A549 (cell line): Measurements from ENCODE around the gene SMIM33. TPM values are rescaled to one million over a fixed set of nuclear protein-coding genes. Genes with fewer than 3 reads are reported as not detected.

Experiments used
- ATAC-seq, 2 experiments: fragments of 200-7000 bp in 1 of 2; fragments of >200 bp in 1 of 2; cut with Nextera tagmentation in 1 of 2; cut with Tn5 transposase in 1 of 2; 3 replicates each; pipeline versions ENCODE4 v1.8.0 to v1.9.1; 2018 to 2020; ENCODE audit warnings: mild to moderate bottlenecking in 1 of 2, moderate library complexity in 1 of 2
- CTCF ChIA-PET: fragments of 300-600 bp; sonication (Branson Sonifier 250); formaldehyde crosslinking; extraction: SDS; loops from one replicate; lab custom pipeline; 2021; ENCODE audit warnings: antibody characterized with exemption, inconsistent platforms; lab: Yijun Ruan, JAX
- POLR2A ChIA-PET: fragments of 350-600 bp; formaldehyde crosslinking; extraction: SDS; loops from one replicate; lab custom pipeline; 2021; ENCODE audit warnings: antibody characterized with exemption, inconsistent platforms; lab: Yijun Ruan, JAX
- DNase-seq, 2 experiments: peaks; one replicate each; pipeline versions ENCODE4 v3.0.0 to v3.0.0-alpha.2; 2011 to 2016; ENCODE audit warnings: low read depth in 1 of 2, low spot score in 1 of 2
- FAIRE-seq: peaks from 2 replicates; lab custom pipeline; 2011; peaks lifted over from hg19 to GRCh38; lab: Jason Lieb, UNC
- H3K27ac ChIP-seq, 2 experiments: fragments of >200 bp; sonication (Bioruptor Twin); formaldehyde crosslinking; 3 replicates each; pipeline ENCODE4 v1.5.1; 2016 to 2017
- H3K4me1 ChIP-seq: fragments of >200 bp; sonication (Bioruptor Twin); formaldehyde crosslinking; 3 replicates; pipeline ENCODE4 v1.6.1; 2016
- H3K4me2 ChIP-seq: fragments of >200 bp; sonication (Bioruptor Twin); formaldehyde crosslinking; 3 replicates; pipeline ENCODE4 v1.6.1; 2016
- H3K4me3 ChIP-seq: fragments of >200 bp; sonication (Bioruptor Twin); formaldehyde crosslinking; 3 replicates; pipeline ENCODE4 v1.5.1; 2016
- H3K9me3 ChIP-seq: fragments of >200 bp; sonication (Bioruptor Twin); formaldehyde crosslinking; 3 replicates; pipeline ENCODE4 v1.6.1; 2016
- ATOH8 ChIP-seq: fragments of 250-450 bp; sonication (Bioruptor Pico); IDR thresholded peaks from 2 replicates; pipeline ENCODE4 v1.5.0; 2020; ENCODE audit warnings: low read depth, mild to moderate bottlenecking, moderate library complexity
- BHLHE40 ChIP-seq: IDR thresholded peaks from 2 replicates; pipeline ENCODE4 v1.6.1; 2012; ENCODE audit warnings: low read depth, low read length, inconsistent platforms
- CBX2 ChIP-seq: fragments of 200-600 bp; sonication (generic); IDR thresholded peaks from 2 replicates; pipeline ENCODE4 v1.6.1; 2016; ENCODE audit warnings: low read depth, mild to moderate bottlenecking, borderline replicate concordance
- CHD4 ChIP-seq: fragments of 200-600 bp; sonication (generic); IDR thresholded peaks from 2 replicates; pipeline ENCODE4 v1.6.1; 2016; ENCODE audit warnings: antibody characterized with exemption, mild to moderate bottlenecking, borderline replicate concordance
- ESRRA ChIP-seq: fragments of 150-350 bp; IDR thresholded peaks from 2 replicates; pipeline ENCODE4 v1.6.1; 2014; ENCODE audit warnings: mild to moderate bottlenecking, low read length, borderline replicate concordance
- FOSB ChIP-seq: fragments of 250-450 bp; sonication (Bioruptor Pico); IDR thresholded peaks from 2 replicates; pipeline ENCODE4 v1.5.0; 2020; ENCODE audit warnings: mild to moderate bottlenecking, moderate library complexity
- FOSL2 ChIP-seq, 2 experiments: fragments of 450-650 bp in 1 of 2; fragments of >200 bp in 1 of 2; sonication (Bioruptor Twin) in 1 of 2; formaldehyde crosslinking; IDR thresholded peaks; 2 replicates each; pipeline versions ENCODE4 v1.5.0 to v1.6.1; 2016 to 2020; ENCODE audit warnings: mild to moderate bottlenecking in 1 of 2, moderate library complexity in 1 of 2
- FOXS1 ChIP-seq: fragments of 250-450 bp; sonication (Bioruptor Pico); IDR thresholded peaks from 2 replicates; pipeline ENCODE4 v1.5.0; 2020; ENCODE audit warnings: mild to moderate bottlenecking, moderate library complexity
- HDAC2 ChIP-seq: fragments of 200-600 bp; sonication (generic); IDR thresholded peaks from 2 replicates; pipeline ENCODE4 v1.6.1; 2016
- HMGXB4 ChIP-seq: fragments of 250-450 bp; sonication (Bioruptor Pico); IDR thresholded peaks from 2 replicates; pipeline ENCODE4 v1.5.0; 2021; ENCODE audit warnings: mild to moderate bottlenecking, moderate library complexity, borderline replicate concordance
- JUNB ChIP-seq: fragments of >200 bp; sonication (Bioruptor Twin); formaldehyde crosslinking; IDR thresholded peaks from 2 replicates; pipeline ENCODE4 v1.6.1; 2016
- MAFK ChIP-seq: fragments of 450-650 bp; IDR thresholded peaks from 2 replicates; pipeline ENCODE4 v1.6.1; 2014; ENCODE audit not compliant: partially characterized antibody
- NR3C1 ChIP-seq: fragments of >200 bp; sonication (Bioruptor Twin); formaldehyde crosslinking; IDR thresholded peaks from 3 replicates; pipeline ENCODE4 v1.6.1; 2017
- RARB ChIP-seq: fragments of 250-450 bp; sonication (Bioruptor Pico); IDR thresholded peaks from 2 replicates; pipeline ENCODE4 v1.8.0; 2021; ENCODE audit warnings: mild to moderate bottlenecking, moderate library complexity
- RCOR1 ChIP-seq: fragments of 150-350 bp; IDR thresholded peaks from 2 replicates; pipeline ENCODE4 v1.6.1; 2014; ENCODE audit warnings: antibody characterized with exemption, low read length, low read depth
- RNF2 ChIP-seq: fragments of 200-600 bp; sonication (generic); IDR thresholded peaks from 2 replicates; pipeline ENCODE4 v1.6.1; 2016; ENCODE audit warnings: low read depth, mild to moderate bottlenecking, antibody characterized with exemption, moderate library complexity, borderline replicate concordance
- TP53 ChIP-seq: fragments of 250-450 bp; sonication (Bioruptor Pico); IDR thresholded peaks from 2 replicates; pipeline ENCODE4 v1.5.0; 2021; ENCODE audit warnings: mild to moderate bottlenecking, moderate library complexity
- ZC3H11A ChIP-seq: fragments of 450-650 bp; IDR thresholded peaks from 2 replicates; pipeline ENCODE4 v1.6.1; 2014; ENCODE audit warnings: antibody characterized with exemption, mild to moderate bottlenecking
- ZFP36 ChIP-seq: fragments of 450-650 bp; IDR thresholded peaks from 2 replicates; pipeline ENCODE4 v1.6.1; 2014; ENCODE audit warnings: borderline replicate concordance; ENCODE audit not compliant: partially characterized antibody
- WGBS: methylation state at CpG from one replicate; pipeline ENCODE4 v1.1.6; 2017; ENCODE audit errors: missing lambda C conversion rate; 5-methylcytosine and 5-hydroxymethylcytosine counted together
- polyA plus RNA-seq, 4 experiments: library from polyadenylated mRNA; depleted of rRNA in 3 of 4; stranded (reverse); fragments of >200 nt; fragmentation: RNase III in 1 of 4; extraction: RNeasy Plus Mini Kit Qiagen cat#74134 plus additional on column Dnase treatment in 1 of 4; gene quantifications; 2 replicates in 3 of 4; 3 replicates in 1 of 4; pipeline ENCODE4 v1.2.3, GENCODE V29; 2011 to 2017
- TF ChIP-seq, protein P1 (sequence below): fragments of >200 bp; sonication (Bioruptor Twin); formaldehyde crosslinking; IDR thresholded peaks from 3 replicates; pipeline ENCODE4 v1.5.1; 2016

Gene SMIM33
- polyA plus RNA-seq, 2 of the 4 experiments (the other 2 are of a cell fraction) = not detected

- Histone ChIP-seq H3K4me3 (no peak overlapping the region), H3K9me3 (no peaks in the 10 kb centered on the region), H3K27ac (no peak overlapping the region)
- WGBS = 66% methylated on average over 5 of the region's 5 CpGs
- POLR2A ChIA-PET = no interaction called here
- no peak for ATAC-seq
- DNase-seq = no peak
- no peak for FAIRE-seq
- TF ChIP-seq HMGXB4 (CRISPR knock-in tag) = no peak
- no peak for TF ChIP-seq JUNB
- TF ChIP-seq NR3C1 = no peak
- no peak for TF ChIP-seq BHLHE40
- no peak for TF ChIP-seq ZFP36
- no peak for TF ChIP-seq ZC3H11A
- no peak for TF ChIP-seq CHD4
- no peak for TF ChIP-seq ESRRA
- TF ChIP-seq, protein P1, sequence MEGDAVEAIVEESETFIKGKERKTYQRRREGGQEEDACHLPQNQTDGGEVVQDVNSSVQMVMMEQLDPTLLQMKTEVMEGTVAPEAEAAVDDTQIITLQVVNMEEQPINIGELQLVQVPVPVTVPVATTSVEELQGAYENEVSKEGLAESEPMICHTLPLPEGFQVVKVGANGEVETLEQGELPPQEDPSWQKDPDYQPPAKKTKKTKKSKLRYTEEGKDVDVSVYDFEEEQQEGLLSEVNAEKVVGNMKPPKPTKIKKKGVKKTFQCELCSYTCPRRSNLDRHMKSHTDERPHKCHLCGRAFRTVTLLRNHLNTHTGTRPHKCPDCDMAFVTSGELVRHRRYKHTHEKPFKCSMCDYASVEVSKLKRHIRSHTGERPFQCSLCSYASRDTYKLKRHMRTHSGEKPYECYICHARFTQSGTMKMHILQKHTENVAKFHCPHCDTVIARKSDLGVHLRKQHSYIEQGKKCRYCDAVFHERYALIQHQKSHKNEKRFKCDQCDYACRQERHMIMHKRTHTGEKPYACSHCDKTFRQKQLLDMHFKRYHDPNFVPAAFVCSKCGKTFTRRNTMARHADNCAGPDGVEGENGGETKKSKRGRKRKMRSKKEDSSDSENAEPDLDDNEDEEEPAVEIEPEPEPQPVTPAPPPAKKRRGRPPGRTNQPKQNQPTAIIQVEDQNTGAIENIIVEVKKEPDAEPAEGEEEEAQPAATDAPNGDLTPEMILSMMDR = no peak
- no peak for TF ChIP-seq RNF2
- TF ChIP-seq CBX2 = no peak
- no peak for TF ChIP-seq HDAC2
- no peak for TF ChIP-seq ATOH8 (CRISPR knock-in tag)
- TF ChIP-seq RCOR1 = no peak
- no peak for TF ChIP-seq RARB (CRISPR knock-in tag)
- TF ChIP-seq, all 56 proteins: peak for 0
- Histone ChIP-seq H3K4me1 (no peaks in the 10 kb centered on the region), H3K4me2 (no peak overlapping the region)
- CTCF ChIA-PET = interaction anchor here (0.6 kb wide), 1 partner anchor 633 kb away, joined by 5 read pairs; no protein-coding TSS in a partner anchor
Measured at GRCh38 chr5:139446956-139447779, 23.6 kb upstream of the SMIM33 start.

DNA sequence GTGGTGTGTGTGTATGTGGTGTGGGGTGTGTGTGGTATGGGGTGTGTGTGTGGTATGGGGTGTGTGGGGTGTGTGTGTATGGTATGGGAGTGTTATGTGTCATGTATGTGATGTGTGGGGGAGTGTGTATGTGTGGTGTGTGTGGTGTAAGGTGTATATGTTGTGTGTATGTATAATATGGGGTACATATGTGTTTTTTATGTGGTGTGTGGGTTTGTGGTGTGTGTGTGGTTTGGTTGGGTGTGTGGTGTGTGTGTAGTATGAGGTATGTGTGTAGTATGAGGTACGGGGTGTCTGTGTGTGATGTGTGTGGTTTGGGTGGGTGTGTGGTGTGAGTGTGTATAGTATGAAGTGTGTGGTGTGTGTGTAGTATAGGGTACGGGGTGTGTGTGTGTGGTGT lies 19.6 kb upstream of the SMIM33 start:
- DNase-seq (no peak), ATAC-seq (no peak), FAIRE-seq (no peak)
- Histone ChIP-seq H3K4me1 (no peaks in the 10 kb centered on the region), H3K27ac (no peak overlapping the region), H3K4me2 (no peak overlapping the region), H3K4me3 (no peak overlapping the region), H3K9me3 (no peaks in the 10 kb centered on the region)
- POLR2A ChIA-PET = no interaction called here
- CTCF ChIA-PET = interaction anchor here (0.7 to 1.0 kb wide), 2 partner anchors 20 to 34 kb away, joined by 4 read pairs; no protein-coding TSS in a partner anchor
- WGBS = 49% methylated on average over 2 of the region's 2 CpGs
- TF ChIP-seq FOSB (no peak), ATOH8 (CRISPR knock-in tag) (no peak), ZFP36 (no peak), MAFK (no peak), FOSL2 (IDR thresholded peaks at IDR 0.05) (no peak), FOSL2 (CRISPR knock-in tag; IDR thresholded peaks at IDR 0.05) (no peak), FOXS1 (CRISPR knock-in tag) (no peak), JUNB (no peak), TP53 (no peak)
- TF ChIP-seq, protein P1 = no peak
- TF ChIP-seq, all 56 proteins: peak for 0
